HG02642 (cell line): ENCODE measurements around the gene TDRD1.
A peak's percentile ranks its signal among the peaks of the same experiment; 100 is the strongest.

Experiments
- ATAC-seq: cut with Tn5 transposase; IDR thresholded peaks from one replicate; pipeline ENCODE4 v1.9.1; 2021; ENCODE audit warnings: mild to moderate bottlenecking; ENCODE audit not compliant: unreplicated experiment, poor library complexity

The TDRD1 gene

DNA sequence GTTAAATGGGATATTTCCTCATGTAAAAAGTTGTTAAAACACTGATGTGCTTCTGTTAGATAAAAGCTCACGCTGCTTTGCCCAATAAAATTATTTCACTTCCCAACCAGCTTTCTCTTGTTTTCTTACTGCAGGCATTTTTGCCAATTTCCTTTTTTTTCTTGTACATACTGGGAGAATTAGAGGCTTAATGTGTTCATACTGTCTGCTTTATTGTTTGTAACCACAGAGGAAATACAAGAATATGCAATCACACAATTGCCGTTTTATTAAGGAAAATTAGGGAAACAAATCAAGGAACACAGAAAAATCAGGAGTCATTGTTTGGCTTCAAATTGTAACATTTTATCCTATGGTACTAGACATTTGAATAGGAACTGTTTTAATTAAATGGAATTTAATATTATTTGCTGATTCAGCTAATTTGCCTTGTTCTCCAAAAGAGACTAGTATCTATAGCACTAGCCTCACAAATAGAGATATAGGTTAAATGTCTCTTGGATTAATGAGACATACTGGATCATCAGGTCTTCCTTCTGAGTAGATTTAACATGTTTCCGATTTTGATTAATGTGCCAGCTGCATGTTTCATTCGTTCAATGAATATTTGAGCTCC is 53.5 kb downstream of the TDRD1 start:
- ATAC-seq, result no peak

DNA sequence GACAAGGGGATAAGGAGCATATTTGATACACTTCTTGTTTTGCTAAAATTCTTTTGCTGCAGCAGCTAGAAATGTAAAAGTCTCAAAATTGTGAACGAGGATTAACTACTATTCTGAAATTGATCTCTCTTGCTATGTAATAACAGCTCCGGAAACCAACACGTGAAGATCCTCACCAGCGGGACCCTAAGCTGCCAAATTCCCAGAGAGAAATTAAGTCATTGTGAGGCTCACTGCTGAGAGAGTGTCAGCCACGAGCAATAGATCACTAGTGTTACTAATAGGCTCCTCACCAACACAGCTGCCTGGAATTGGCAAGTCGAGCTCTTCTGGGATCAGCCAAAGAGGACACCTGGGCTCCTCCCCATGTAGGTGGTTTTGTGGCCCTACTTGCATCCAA is 54.3 kb downstream of the TDRD1 start:
- no peak for ATAC-seq

DNA sequence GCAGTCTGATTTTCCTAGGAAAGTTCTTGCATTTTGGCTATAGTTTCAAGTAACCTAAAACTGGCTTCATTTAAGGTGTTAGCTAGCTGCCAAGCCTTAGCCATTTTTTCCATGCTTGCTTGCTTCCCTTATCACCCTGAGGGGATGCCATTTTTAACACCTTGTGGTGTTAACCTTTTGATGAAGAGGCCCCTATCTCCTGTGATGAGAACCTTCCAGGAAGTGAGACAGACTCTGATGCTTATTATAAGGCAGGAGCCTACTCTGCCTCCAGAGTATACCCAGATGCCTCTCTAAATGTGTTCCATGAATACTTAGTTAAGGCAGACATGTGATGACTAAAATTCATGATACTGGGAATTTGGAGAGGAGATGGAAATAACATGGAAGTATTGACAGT is 55.0 kb downstream of the TDRD1 start:
- no peak for ATAC-seq

DNA sequence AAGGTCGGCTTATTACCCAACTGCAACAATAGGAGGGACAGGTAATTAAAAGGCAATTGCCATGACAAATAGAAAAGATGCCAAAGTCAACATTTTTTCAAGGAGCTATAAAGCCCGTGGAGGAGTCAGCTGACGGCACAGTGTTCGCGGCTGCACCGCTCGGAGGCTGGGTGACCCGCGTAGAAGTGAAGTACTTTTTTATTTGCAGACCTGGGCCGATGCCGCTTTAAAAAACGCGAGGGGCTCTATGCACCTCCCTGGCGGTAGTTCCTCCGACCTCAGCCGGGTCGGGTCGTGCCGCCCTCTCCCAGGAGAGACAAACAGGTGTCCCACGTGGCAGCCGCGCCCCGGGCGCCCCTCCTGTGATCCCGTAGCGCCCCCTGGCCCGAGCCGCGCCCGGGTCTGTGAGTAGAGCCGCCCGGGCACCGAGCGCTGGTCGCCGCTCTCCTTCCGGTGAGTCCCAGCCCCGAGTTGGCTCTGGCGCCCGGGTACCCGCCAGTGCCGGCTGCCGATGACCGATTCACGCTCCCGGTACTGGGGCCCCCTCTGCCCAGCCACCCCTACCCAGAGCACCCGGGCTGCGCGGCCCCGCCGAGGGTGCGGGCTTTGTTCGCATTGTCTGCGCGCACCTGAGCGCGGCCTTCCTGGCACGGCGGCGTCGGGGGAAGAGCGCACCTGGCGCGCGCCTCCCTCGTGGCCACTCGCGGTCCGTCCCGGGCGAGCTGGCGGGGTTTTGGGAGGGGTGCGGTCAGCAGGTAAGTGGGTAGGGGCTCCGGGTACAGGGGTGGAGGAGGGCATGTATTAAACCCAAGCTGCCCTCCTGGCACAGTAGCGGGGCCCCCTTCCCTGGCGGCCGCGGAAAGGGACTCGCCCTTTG is 60.2 kb downstream of the TDRD1 start, which contains the start of gene VWA2:
Gene VWA2, plus strand, starts transcription at position 138 of the 877 bp plus-strand sequence. CDS start 9,460 bp downstream, outside the sequence.
- ATAC-seq, result peak; percentile 41

DNA sequence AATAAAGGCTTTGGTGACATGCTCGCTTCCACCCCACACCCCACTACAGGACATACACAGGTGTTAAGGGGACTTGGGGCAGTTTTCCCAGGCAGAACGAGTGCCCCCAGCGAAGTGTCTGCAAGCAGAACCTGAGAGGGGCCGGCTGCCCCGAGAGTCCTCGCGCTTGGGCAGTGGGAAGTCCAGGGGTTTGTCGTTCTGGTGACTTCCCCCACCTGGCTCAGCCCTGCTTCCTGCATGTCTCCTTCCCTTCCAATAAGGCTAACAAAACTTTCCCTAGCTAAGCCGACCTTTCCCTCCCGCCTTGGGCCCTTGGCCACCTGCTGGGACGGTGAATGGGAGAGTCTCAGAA is 60.8 kb downstream of the TDRD1 start:
- ATAC-seq, result no peak

DNA sequence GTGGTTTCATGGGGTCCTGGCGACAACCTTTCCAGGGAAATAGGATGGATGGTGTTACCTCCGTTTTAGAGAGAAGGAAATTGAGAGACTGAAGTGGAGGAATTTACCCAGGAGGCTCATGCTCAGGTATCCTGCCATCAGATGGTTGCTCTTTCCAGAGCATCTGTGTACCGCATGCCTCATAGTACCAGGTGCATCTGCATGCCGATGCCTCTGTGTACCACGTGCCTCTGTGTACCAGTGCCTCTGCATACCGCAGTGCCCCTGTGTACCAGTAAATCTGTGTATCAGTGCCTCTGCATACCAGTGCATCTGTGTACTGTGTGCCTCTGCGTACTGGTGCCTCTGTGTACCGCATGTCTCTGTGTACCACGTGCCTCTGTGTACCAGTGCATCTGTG is 63.1 kb downstream of the TDRD1 start:
- no peak for ATAC-seq

DNA sequence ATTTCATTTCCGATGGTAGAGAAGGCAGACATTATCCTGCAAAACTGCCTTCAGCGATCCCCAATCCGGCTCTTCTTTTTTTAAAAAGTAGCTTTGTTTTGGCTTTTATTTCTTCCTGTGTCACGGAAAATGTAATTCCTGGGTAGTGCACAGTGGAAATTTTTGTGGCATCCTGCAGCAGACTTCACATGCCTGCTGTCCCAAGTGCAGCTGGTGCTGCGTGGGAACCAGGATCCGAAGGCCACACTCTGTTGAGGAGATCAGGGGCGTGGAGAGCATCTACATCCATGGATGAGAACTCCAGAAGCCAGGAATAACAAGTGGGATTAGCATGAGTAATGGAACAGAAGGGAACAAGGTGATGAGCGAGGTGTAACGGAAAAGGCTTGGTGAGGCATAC is 64.5 kb downstream of the TDRD1 start:
- no peak for ATAC-seq

DNA sequence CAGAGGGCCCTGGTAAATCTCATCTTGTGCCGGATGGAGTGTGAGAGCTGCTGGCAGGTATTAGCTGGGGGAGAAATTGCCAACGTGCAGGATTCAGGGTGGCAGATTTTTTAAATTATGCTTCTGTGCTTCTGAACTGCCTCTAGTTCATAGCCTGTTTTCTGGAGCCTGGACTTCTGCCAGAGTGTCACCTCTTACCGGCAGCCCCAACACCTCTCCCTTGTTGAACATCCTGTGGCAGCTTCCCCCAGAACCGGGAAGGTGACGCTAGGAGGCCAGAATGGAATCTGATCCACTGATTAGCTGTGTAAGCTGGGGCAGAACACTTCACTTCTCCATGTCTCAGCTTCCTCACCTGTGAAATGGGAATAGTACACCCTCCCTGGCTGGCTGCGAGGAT is 65.0 kb downstream of the TDRD1 start:
- no peak for ATAC-seq

DNA sequence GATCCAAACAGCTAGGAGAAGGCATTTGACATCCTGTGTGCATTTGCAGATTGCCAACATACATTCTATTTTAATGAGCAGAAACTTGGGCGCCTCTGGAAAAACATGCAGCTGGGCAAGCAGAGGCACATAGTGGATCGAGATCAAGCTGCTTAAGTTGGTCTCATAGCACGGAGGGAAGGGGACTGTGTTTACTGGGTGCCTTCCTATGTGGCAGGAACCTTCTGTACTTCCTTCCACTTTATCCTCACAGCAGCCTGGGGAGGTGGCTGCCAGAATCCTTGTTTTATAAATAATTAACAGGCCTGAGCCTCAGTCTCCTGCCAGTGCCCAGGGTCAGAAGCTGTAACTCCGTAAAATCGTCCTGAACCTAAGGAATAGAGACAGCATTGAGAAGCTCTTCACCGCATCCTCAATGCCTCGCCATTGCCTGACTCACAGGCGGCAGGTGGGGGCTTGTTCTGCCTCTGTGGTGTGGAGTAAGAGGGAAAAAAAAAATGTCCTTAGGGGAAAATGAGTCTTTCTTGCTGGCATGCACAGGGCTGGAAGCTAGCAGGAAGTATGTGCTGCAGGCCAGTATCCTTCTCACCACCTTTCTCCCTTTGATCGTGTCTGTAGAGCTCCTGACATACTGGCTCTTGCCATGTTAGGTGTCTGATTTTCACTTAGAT is 66.1 kb downstream of the TDRD1 start:
- no peak for ATAC-seq

DNA sequence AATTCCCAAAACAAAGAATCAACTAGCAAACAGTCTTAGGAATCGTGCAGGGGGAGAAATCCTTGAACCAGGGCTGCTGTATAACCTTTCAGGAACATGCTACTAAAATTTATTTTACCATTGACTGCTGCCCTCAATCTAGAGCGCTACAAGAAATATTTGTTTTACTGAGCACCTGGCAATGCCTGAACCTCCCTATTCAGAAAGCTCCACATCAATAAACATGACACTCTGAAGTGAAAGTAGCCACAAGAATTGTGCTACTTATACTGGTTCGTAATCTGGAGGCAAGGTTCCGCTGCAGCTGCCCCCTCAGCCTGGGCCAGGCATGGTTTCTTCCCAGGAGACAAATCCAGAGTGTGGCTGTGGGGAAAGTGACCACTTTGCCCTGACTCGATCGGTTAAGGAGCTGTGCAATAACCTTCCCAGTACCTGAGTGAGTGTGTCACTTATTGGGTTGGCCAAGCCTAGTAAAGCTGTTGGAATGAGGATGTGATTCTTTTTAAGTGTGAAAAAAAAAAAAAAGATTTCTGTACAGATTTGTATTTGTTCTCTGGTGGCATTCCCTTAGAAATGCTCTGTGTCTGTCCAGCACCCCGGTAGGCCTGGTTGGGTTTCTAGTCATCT is 67.6 kb downstream of the TDRD1 start:
- ATAC-seq, result no peak

DNA sequence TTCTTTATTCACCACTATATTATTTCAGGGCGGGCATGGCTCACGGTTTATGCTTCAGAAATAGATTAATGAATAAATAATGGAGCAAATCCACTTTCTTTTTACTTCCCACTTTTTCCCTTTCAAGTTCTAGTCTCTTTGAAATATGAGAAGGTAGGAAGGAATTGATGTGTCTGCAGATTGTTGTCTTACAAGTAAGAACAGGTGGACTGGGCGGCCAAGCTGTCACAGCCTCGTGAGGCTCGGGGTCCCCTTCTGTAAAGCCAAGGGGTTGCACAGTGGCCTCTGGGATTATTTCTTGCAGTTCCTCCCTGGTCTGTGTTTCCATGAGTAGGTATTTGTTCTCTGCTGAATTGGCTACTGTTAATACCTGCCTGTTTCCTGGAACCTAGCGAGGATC is 71.1 kb downstream of the TDRD1 start:
- no peak for ATAC-seq

DNA sequence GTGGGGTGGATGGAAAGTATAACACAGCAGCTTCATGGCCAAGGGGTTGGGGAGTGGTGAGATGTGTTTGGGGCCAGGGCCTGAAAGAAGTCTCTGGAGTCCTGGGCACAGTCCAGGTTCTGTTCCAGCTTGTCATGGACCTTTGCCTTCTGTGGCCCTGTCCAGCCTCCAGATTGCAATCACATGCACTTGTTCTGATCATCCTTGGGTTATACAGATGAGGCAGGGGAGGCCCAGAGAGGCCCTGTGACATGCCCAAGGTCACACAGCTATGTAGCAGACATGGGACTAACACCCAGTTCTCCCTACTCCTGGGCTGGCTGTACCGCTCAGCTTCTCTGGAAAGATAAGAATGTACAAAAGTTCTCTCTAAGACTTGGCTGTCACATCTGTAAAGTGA is 71.6 kb downstream of the TDRD1 start:
- ATAC-seq, result no peak

DNA sequence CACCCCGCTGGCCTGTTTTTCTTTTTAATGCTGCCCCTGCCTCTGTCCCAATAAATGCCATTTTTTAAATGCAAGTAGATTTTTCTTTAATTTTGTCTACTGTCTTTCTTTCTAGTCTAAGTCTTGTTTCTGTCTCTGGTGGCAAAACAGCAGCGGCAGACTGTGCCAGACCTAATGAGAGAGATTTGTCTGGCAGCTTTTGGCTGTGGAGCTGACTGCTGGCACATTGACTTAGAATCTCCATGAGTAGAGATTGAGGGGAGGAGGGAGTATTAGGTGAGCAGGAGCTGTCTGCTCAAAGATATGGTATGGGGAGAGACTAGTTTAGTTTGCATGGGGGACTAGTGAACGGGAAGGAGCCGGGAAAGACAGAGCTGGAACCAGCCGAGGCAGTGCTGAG is 72.9 kb downstream of the TDRD1 start:
- no peak for ATAC-seq

DNA sequence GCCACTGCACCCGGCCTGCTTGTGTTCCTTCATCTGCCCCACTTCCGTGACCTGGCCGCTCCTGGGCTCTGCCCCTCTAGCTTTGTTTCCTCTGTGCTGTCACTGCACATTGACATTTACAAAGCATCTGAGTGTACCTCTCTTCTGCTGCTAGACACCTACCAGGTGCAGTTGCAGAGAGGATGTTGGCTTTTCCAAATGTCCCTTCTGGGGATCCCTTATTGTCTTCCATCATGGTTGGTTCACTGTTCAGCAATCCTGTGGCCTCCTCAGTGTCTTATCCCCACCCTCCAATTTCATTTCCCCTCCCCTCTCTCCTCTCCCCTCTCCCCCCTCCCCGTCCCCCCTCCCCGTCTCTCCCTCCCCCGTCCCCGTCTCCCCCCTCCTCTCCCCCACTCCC is 73.7 kb downstream of the TDRD1 start:
- ATAC-seq, result no peak

DNA sequence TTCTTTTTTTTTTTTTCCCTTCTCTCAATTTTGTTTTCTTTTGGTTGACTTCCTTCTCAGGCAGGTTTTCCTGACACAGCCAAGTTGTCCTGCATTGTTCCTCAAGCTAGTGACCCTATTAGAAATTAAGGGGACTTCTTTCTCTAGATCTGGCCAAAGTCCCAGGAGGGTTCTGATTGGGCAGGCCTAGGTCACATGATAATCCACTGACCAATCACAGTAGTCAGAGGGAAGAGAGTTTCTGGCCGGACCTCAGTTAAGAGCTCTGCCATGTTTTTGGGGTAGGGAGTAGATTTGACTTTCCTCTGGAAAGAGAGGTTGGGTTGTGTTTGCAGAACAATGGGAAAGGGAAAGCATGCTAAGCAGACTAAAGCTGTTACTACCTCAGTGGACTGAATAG is 76.1 kb downstream of the TDRD1 start:
- ATAC-seq, result no peak

DNA sequence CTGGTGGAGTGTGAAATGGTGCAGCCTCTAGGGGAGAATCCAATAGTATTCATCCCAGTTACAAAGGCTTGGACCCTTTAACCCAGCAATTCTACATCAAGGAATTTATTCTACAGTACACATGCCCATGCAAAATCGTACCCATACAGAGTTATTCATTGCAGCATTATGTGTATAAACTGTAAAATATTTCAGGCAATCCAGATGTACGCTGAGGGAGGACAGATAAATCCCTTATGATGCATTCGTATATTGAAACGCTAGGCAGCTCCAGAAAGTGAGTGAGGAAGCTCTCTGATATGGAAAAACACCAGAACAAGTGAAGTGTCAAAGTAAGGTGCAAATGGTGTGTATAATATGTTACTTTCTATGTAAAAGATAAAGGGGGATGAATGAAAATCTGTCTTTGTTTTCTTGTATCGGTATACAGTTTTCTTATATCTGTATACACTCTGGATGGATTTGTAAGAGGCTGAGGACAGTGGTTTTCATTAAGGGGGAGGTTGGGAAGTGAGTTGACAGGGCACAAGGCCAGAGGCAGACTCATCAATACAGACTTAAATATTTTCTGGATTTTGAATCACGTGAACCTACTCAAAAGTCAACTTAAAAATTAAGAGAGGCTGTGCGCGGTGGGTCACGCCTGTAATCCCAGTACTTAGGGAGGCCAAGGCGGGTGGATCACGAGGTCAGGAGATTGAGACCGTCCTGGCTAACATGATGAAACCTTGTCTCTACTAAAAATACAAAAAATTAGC is 77.0 kb downstream of the TDRD1 start:
- no peak for ATAC-seq

DNA sequence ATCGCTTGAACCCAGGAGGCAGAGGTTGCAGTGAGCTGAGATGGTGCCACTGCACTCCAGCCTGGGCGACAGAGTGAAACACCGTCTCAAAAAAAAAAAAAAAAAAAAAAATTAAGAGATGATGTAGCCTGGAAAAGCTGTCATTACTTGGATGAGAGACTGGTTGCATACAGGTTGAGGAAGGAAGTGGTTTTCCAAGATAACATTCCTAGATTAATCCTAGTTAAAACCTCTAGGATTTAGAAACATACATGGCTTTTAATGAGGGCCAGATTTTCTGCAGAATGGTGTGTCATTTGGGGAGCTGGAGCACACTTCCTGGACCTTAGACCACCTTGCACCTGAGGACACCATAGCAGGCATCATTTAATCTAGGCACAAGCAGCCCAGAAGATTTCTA is 77.7 kb downstream of the TDRD1 start:
- no peak for ATAC-seq

DNA sequence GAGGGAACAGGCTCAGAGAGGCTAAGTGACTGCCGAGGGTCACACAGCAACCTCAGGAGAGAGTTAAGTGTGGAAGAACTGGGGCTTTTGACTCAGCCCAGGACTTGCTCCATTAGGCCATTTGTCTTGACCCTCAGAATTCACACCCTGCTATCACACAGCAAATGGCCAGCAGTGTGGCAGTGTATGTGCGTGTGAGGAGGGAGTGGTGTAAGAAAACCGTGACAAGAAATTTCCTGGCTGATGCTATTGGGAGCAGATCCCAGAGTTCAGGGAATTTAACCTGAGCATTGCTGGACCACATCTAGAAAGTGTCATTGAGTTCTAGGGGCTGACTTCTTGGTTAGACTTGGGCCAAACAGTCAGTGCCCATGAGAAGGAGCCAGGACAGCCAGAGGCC is 78.3 kb downstream of the TDRD1 start:
- ATAC-seq, result no peak

DNA sequence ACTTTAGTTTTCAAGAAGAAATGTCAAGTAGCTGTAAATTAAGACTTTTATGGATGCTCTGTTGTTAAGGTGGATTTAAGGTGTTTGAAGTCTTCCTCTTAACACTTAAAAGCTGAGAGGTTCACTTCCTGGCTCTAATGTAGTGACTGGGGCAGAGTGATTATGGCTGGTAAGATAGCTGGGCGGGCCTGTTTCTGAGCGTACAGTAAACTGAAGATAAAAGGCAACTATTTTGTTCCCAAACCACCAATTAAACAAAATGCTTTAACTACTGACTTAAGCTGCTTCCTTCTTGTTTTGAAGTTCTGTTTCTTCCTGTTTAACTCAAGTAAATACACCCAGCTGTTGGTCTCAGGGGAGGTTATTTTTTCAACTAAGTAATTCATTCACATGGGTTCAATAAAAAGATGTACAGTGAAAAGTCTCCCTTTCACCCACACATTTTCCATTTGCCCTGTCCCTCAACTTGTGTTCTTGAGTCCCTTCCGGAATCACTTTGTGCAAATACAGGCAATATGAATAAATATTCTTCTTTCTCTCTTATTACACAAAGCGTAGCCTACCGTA is 79.2 kb downstream of the TDRD1 start:
- ATAC-seq, result no peak

DNA sequence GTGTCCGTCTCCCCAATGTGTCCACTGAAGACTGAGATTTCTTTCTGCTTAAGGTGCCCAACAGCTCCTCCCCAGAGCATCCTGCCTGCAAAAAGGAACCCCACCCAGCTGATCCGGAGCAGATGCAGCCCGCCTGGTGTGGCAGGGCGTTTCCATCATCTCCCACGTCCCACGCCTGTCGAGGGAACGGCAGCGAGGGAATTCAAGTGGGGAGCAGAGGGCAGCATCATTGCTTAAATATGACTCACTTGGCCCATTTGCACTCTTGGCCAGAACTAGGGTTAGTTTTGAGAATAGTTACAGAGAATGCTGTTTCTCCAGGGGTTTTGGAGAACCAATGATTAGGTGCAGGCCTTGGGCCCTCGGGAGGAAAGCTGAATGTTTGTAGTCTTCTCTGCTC is 80.7 kb downstream of the TDRD1 start:
- no peak for ATAC-seq
